Measurements from ENCODE around the gene RNF207. TPM values are rescaled to one million over a fixed set of nuclear protein-coding genes. Genes with fewer than 3 reads are reported as not detected.

Gene RNF207
- polyA plus RNA-seq, 1 experiment: 17.9 TPM

DNA sequence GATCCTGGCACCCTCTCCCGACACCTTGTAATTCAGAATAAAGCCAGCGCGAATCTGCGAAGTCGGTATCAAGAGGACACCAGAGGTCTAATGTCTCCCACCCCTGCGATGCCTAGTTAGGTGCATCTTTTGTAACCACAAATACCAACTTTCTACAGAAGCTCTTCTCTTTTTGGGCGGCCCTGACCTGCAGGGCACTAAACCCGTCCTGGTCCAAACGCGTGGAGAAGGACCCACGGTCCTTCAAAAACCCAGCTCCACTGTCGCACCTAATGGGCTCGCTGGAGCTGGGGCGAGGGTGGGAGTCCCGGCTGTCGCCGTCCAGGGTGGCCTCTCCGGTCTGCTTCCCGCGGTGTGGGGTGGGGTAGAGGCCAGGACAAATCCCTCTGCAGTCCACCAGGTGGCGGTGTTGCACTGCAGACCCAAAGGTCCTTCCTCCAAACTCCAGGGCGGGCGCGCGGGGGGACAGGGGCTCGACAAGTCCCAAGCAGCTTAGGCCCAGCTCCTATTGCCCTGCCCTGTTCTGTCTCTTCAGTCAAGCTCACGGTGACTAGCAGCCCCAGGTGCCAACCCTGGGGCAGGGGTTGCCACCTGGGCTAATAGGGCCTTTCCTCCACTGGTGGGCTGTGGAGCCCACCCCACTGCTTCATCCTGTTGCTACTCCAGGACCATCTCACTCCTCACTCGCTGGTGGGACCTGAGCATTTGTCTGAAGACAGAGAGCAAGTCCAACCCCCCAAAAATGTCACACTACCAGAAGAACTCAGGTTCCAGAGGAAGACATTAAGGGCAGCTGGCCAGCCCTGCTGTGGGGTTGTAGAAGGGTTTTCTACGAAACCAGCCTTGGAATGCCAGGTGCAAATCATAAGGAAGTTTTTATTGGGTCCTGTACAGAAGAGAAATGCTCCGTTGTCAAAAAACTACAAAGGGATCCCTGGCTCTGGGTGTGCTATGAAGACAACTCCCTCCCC is 40.9 kb downstream of the RNF207 start:
- ChIA-PET POLR2A (no interaction called here), CTCF (interaction anchor here (0.5 to 9.1 kb wide), 65 partner anchors 9 to 736 kb away, joined by 3 to 264 read pairs (median 5); partner anchors contain the start of genes ICMT and RPL22)
- Histone ChIP-seq H3K4me3 (ENCODE audit: low read depth, low read length) (no peak overlapping the region), H3K36me3 (ENCODE audit: control insufficient read depth, insufficient read depth, low read length) (no peaks in the 10 kb centered on the region; the same call in 1 of the 2 replicates), H3K27me3 (ENCODE audit: control insufficient read depth, insufficient read depth, low read length) (peaks cover 19% of the 10 kb centered on the region)
- DNase-seq (ENCODE audit: low read depth): no peak
- TF ChIP-seq, protein P1, sequence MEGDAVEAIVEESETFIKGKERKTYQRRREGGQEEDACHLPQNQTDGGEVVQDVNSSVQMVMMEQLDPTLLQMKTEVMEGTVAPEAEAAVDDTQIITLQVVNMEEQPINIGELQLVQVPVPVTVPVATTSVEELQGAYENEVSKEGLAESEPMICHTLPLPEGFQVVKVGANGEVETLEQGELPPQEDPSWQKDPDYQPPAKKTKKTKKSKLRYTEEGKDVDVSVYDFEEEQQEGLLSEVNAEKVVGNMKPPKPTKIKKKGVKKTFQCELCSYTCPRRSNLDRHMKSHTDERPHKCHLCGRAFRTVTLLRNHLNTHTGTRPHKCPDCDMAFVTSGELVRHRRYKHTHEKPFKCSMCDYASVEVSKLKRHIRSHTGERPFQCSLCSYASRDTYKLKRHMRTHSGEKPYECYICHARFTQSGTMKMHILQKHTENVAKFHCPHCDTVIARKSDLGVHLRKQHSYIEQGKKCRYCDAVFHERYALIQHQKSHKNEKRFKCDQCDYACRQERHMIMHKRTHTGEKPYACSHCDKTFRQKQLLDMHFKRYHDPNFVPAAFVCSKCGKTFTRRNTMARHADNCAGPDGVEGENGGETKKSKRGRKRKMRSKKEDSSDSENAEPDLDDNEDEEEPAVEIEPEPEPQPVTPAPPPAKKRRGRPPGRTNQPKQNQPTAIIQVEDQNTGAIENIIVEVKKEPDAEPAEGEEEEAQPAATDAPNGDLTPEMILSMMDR (IDR thresholded peaks at IDR 0.05; ENCODE audit: insufficient read depth, low read depth, low read length): peak; percentile 90

DNA sequence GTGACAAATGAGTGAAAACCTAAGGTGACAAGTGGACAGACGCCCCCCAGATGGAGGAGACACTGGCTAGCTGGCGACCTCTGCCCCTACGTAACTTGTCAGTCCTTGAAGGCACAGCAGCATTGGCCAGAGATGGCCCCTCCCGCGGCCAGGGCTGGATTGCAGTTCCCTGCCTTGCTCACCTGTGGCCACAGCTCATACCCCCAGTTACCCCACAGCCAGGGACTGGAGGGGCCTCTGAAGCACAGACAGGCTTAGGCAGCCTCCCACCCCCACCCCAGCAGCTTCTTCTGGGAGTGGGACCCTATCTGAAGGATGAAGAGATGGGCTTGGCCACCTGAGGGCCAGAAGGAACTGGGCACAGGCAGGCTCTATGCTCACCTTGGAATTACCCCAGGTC is 41.7 kb downstream of the RNF207 start:
- POLR2A ChIA-PET: no interaction called here
- no peak overlapping the region for H3K4me3 ChIP-seq (ENCODE audit: low read depth, low read length)
- DNase-seq (ENCODE audit: low read depth): no peak
- TF ChIP-seq, protein P1 (IDR thresholded peaks at IDR 0.05; ENCODE audit: insufficient read depth, low read depth, low read length): no peak
- CTCF ChIA-PET: interaction anchor here (0.7 to 9.1 kb wide), 38 partner anchors 8 to 229 kb away, joined by 3 to 264 read pairs (median 5); partner anchors contain the start of gene ICMT
- H3K27me3 ChIP-seq (ENCODE audit: control insufficient read depth, insufficient read depth, low read length): peaks cover 18% of the 10 kb centered on the region
- H3K36me3 ChIP-seq (ENCODE audit: control insufficient read depth, insufficient read depth, low read length): no peaks in the 10 kb centered on the region; the same call in 1 of the 2 replicates

DNA sequence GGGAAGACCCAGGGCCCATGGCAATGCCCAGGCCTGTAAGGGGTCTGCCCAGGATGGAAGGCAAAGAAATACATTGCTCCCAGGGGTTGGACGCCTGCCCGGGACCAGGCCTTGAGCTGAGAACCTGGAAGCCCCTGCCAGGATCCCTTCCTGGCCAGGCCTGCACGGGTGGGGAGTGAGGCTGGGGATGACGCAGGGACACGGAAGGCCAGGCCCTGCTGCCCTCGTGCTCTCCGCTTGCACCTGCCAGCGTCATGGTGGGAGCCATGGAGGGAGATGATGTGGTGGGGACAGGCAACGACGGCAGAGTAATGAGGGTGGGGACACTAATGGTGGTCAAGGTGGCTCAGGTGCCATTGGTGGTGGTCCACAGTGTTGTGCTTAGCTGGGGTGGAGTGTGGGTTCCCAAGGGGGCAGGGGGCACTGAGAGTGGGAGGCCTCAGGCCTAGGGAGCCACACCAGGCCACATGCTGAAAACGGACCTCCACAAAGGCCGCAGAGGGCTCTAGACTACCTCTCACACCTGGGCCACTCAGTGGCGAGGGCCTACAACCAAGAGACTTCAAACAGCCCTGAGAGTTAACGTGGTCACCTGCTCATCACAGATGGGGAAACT is 42.4 kb downstream of the RNF207 start:
- ChIA-PET POLR2A (no interaction called here), CTCF (interaction anchor here (0.7 to 9.1 kb wide), 13 partner anchors 13 to 228 kb away, joined by 3 to 264 read pairs (median 3); partner anchors contain the start of gene ICMT)
- peaks cover 12% of the 10 kb centered on the region for H3K27me3 ChIP-seq (ENCODE audit: control insufficient read depth, insufficient read depth, low read length)
- no peak for DNase-seq (ENCODE audit: low read depth)
- TF ChIP-seq, protein P1 (IDR thresholded peaks at IDR 0.05; ENCODE audit: insufficient read depth, low read depth, low read length): no peak
- H3K36me3 ChIP-seq (ENCODE audit: control insufficient read depth, insufficient read depth, low read length): no peaks in the 10 kb centered on the region; the same call in 1 of the 2 replicates
- H3K4me3 ChIP-seq (ENCODE audit: low read depth, low read length): no peak overlapping the region

DNA sequence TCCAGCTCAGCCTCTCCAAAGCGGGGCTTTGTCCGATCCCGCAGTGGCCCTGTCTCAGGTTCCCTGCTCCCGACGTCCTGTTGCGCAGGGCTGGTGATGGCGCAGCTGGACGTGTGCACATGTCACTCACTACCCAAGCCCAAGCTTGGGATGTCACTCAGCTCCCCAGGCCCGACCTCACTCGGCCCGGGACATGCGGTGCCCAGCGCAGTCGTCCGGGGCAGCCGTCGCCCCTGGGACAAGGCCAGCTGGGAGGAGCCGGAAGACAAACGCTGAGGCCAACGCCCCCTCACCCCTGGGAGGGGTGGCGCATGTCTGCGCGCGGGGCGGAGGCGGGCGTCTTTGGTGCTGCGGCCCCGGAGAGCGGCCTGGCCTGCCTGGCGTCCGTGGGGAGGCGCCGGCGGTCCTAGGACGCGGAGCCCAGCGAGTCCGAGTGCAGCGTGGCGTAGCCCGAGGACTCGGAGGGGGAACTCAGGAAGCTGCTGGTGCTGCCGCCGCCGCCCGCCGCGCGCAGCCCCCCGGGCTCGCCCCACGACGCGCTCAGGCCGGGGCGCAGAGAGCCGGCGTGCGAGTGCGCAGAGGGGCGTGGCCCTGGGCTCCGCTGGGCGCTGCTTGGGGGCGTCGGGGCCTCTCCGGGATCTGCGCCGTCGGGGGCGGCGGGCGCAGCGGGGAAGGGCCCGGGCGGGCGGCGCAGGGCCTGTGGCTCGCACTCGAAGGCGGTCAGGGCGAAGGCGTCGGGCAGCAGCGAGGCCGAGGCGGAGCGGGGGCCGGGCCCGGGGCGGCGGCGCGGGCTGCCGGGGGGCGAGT is 43.2 kb downstream of the RNF207 start:
- TF ChIP-seq, protein P1 (IDR thresholded peaks at IDR 0.05; ENCODE audit: insufficient read depth, low read depth, low read length): no peak
- POLR2A ChIA-PET: no interaction called here
- H3K27me3 ChIP-seq (ENCODE audit: control insufficient read depth, insufficient read depth, low read length): peaks cover 6% of the 10 kb centered on the region
- DNase-seq (ENCODE audit: low read depth): no peak
- H3K4me3 ChIP-seq (ENCODE audit: low read depth, low read length): peak overlapping the region; percentile 21
- H3K36me3 ChIP-seq (ENCODE audit: control insufficient read depth, insufficient read depth, low read length): no peaks in the 10 kb centered on the region; the same call in 1 of the 2 replicates
- CTCF ChIA-PET: interaction anchor here (0.8 to 9.1 kb wide), 4 partner anchors 91 to 196 kb away, joined by 3 to 264 read pairs (median 4); no protein-coding TSS in a partner anchor
